Nephron (organoid): ENCODE results near the gene ECHS1.
"Not testable (repeated sequence)": the region's sequence is repeated elsewhere in the genome, so short reads cannot be mapped to it uniquely, and the experiment has no call there.

Source experiments
- H3K27ac Mint-ChIP-seq, 3 experiments: 2 replicates each; pipeline ENCODE4 v1.8.0; 2020; ENCODE audit warnings: mixed read lengths in 3 of 3, mild to moderate bottlenecking in 2 of 3, moderate library complexity in 1 of 3
- H3K27me3 Mint-ChIP-seq: 2 replicates; pipeline ENCODE4 v1.8.0; 2021; ENCODE audit warnings: low read depth, mild to moderate bottlenecking, moderate library complexity, mixed read lengths
- H3K36me3 Mint-ChIP-seq: 2 replicates; pipeline ENCODE4 v1.8.0; 2020; ENCODE audit warnings: low read depth, mixed read lengths
- H3K4me1 Mint-ChIP-seq: 2 replicates; pipeline ENCODE4 v1.8.0; 2020; ENCODE audit warnings: mixed read lengths
- H3K4me3 Mint-ChIP-seq, 3 experiments: 2 replicates each; pipeline ENCODE4 v1.8.0; 2020; ENCODE audit warnings: mild to moderate bottlenecking in 3 of 3, mixed read lengths in 3 of 3, moderate library complexity in 2 of 3
- H3K9me3 Mint-ChIP-seq: 2 replicates; pipeline ENCODE4 v1.8.0; 2020; ENCODE audit warnings: mixed read lengths
- CTCF ChIP-seq, 3 experiments: fragments of 200-600 bp; sonication (generic); IDR thresholded peaks; one replicate each; pipeline ENCODE4 v1.5.0; 2021; ENCODE audit warnings: antibody characterized with exemption in 3 of 3; ENCODE audit not compliant: unreplicated experiment in 3 of 3

ECHS1 gene

GRCh38 chr10:133419211-133419950, 46.2 kb upstream of the ECHS1 start:
- H3K36me3 Mint-ChIP-seq: peaks cover 35% of the 10 kb centered on the region

GRCh38 chr10:133418289-133418993, 45.3 kb upstream of the ECHS1 start:
- Mint-ChIP-seq H3K36me3 (peaks cover 43% of the 10 kb centered on the region), H3K9me3 (peaks cover 13% of the 10 kb centered on the region), H3K27ac (no peak overlapping the region), H3K4me3 (no peak overlapping the region), H3K4me1 (no peaks in the 10 kb centered on the region), H3K27me3 (peaks cover 6% of the 10 kb centered on the region)
- no peak for TF ChIP-seq CTCF (IDR thresholded peaks at IDR 0.05; ENCODE audit: unreplicated experiment in 3 of 3)

More at GRCh38 chr10:133419211-133419950, 46.2 kb upstream of the ECHS1 start:
- Mint-ChIP-seq H3K9me3 (peaks cover 11% of the 10 kb centered on the region), H3K27ac (no peak overlapping the region), H3K27me3 (peaks cover 6% of the 10 kb centered on the region), H3K4me3 (no peak overlapping the region), H3K4me1 (no peaks in the 10 kb centered on the region)
- TF ChIP-seq CTCF (IDR thresholded peaks at IDR 0.05; ENCODE audit: unreplicated experiment in 3 of 3): no peak

GRCh38 chr10:133415752-133416151, 42.6 kb upstream of the ECHS1 start:
- no peaks in the 10 kb centered on the region for H3K4me1 Mint-ChIP-seq
- H3K27me3 Mint-ChIP-seq: no peaks in the 10 kb centered on the region
- H3K36me3 Mint-ChIP-seq: peaks cover 70% of the 10 kb centered on the region
- TF ChIP-seq CTCF (IDR thresholded peaks at IDR 0.05; ENCODE audit: unreplicated experiment in 3 of 3): no peak
- H3K4me3 Mint-ChIP-seq: no peak overlapping the region
- H3K27ac Mint-ChIP-seq: no peak overlapping the region
- peaks cover 37% of the 10 kb centered on the region for H3K9me3 Mint-ChIP-seq

- H3K36me3 Mint-ChIP-seq: peaks cover 82% of the 10 kb centered on the region
- H3K9me3 Mint-ChIP-seq: peaks cover 47% of the 10 kb centered on the region
- not testable (repeated sequence) for H3K27ac Mint-ChIP-seq, H3K4me1 Mint-ChIP-seq, H3K27me3 Mint-ChIP-seq, H3K4me3 Mint-ChIP-seq
Observed at GRCh38 chr10:133414401-133414800, 41.2 kb upstream of the ECHS1 start.

- no peak overlapping the region for H3K4me3 Mint-ChIP-seq
- peaks cover 65% of the 10 kb centered on the region for H3K9me3 Mint-ChIP-seq
- H3K36me3 Mint-ChIP-seq: peaks cover 89% of the 10 kb centered on the region
- no peak overlapping the region for H3K27ac Mint-ChIP-seq
- H3K4me1 Mint-ChIP-seq: no peaks in the 10 kb centered on the region
- TF ChIP-seq CTCF (IDR thresholded peaks at IDR 0.05; ENCODE audit: unreplicated experiment in 3 of 3): no peak
- no peaks in the 10 kb centered on the region for H3K27me3 Mint-ChIP-seq
Observed at GRCh38 chr10:133412381-133412711, 39.2 kb upstream of the ECHS1 start.

GRCh38 chr10:133411523-133412380, 38.6 kb upstream of the ECHS1 start:
- H3K36me3 Mint-ChIP-seq: peaks cover 95% of the 10 kb centered on the region
- H3K9me3 Mint-ChIP-seq: peaks cover 70% of the 10 kb centered on the region
- no peaks in the 10 kb centered on the region for H3K4me1 Mint-ChIP-seq
- H3K4me3 Mint-ChIP-seq: no peak overlapping the region
- TF ChIP-seq CTCF (IDR thresholded peaks at IDR 0.05; ENCODE audit: unreplicated experiment in 3 of 3): no peak
- no peaks in the 10 kb centered on the region for H3K27me3 Mint-ChIP-seq
- no peak overlapping the region for H3K27ac Mint-ChIP-seq
